ENCODE measurements around the gene TMEM144. TPM values are rescaled to one million over a fixed set of nuclear protein-coding genes. Genes with fewer than 3 reads are reported as not detected.

TMEM144 gene
- total RNA-seq, 6 donors from 2014 or later = 8.6 to 16.7 (median 13.7) TPM

DNA sequence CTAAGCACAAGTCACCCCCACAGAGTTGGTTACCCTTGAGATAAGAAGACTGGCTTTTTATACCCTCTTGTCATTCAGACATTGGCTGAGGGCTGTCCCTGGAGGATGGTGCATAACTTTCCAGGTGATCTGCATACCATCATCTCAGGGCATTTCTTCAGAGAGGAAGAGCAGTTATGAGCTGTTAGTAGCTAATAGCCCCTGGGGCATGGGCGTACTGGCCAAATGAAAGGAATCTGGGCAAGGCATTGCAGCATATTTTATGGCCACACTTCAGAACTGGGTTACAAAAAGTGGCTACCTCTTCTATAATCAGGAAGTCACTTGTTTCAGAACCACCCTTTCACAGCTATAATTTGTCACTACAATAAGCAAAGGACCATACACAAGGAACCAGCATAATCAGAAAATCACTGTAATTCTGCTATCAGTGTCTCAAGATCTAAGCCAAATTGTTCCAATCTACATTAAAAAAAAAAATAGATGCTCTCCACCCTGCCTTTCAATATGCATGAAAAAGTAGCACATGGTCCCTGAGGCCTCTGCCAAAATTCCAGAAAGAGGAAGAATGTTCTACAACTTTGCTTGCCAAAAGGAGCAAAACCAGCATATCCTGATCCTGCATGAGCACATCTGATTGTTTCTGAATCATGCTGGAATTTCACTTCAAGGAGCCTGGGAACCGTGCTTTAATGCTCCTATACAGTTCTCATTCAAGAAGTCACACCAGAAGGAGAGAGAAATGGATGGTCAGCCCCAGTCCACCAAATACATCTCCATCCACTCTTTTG lies 92.0 kb downstream of the TMEM144 start:
- H3K27ac ChIP-seq = no peak overlapping the region
- no peak for TF ChIP-seq POLR2A (IDR thresholded peaks at IDR 0.05)
- TF ChIP-seq POLR2AphosphoS5 (IDR thresholded peaks at IDR 0.05) = no peak
- no peak for TF ChIP-seq EP300 (IDR thresholded peaks at IDR 0.05)
- TF ChIP-seq CTCF (IDR thresholded peaks at IDR 0.05) = no peak
- no peaks in the 10 kb centered on the region for H3K36me3 ChIP-seq
- ATAC-seq (ENCODE audit: low FRiP score in 2 of 2) (no peak), DNase-seq (no peak)
- peaks cover 0 to 9% (median 2%) of the 10 kb centered on the region in 4 donors for H3K4me1 ChIP-seq
- no peak overlapping the region for H3K4me3 ChIP-seq
- H3K27me3 ChIP-seq = no peaks in the 10 kb centered on the region
- H3K9me3 ChIP-seq = no peaks in the 10 kb centered on the region
- 59 to 60% methylated on average over 2 of the region's 2 CpGs for WGBS, 2 donors

DNA sequence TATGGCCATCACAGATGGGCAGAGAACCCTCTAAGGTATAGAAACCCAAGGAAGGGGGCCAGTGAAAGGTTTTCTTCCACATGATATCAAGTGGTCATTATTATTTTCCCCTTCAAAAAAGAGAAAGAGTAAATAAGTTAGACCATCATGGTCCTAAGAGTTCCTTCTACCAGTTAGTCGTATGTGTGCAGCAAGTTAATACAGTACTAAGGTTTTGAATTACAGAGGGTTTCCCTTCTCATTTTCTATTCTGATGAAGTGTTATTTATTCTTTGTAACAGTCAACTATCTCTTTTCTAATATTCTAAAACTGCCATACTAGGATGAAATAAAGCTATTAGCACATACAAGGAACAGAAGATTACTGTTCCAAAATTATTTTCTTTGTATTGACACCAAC lies 94.4 kb downstream of the TMEM144 start:
- peaks cover 0 to 9% (median 2%) of the 10 kb centered on the region in 4 donors for H3K4me1 ChIP-seq
- no peak overlapping the region for H3K27ac ChIP-seq
- H3K9me3 ChIP-seq = no peaks in the 10 kb centered on the region
- H3K27me3 ChIP-seq = no peaks in the 10 kb centered on the region
- no peak for TF ChIP-seq POLR2A (IDR thresholded peaks at IDR 0.05)
- TF ChIP-seq CTCF (IDR thresholded peaks at IDR 0.05) = no peak
- no peak for TF ChIP-seq POLR2AphosphoS5 (IDR thresholded peaks at IDR 0.05)
- no peak for TF ChIP-seq EP300 (IDR thresholded peaks at IDR 0.05)
- no peak overlapping the region for H3K4me3 ChIP-seq
- 71 to 83% methylated on average over 1 of the region's 1 CpG for WGBS, 2 donors
- no peaks in the 10 kb centered on the region for H3K36me3 ChIP-seq
- no peak for DNase-seq
- no peak for ATAC-seq (ENCODE audit: low FRiP score in 2 of 2)

Other genes with a start within 250 kb of the TMEM144 start
- gene GASK1B, start 37.5 kb upstream of the TMEM144 start, total RNA-seq = 10 to 100 TPM; 12.6 to 35.8 (median 27.1) TPM

All from upper lobe of left lung (tissue), 6 donors.